Suppressor macrophage (primary cell): ENCODE results near the gene CELSR2.

Source experiments
- DNase-seq, 4 experiments: peaks; one replicate each; pipeline ENCODE4 v3.0.0-alpha.2; 2020 to 2022

Gene CELSR2

DNA sequence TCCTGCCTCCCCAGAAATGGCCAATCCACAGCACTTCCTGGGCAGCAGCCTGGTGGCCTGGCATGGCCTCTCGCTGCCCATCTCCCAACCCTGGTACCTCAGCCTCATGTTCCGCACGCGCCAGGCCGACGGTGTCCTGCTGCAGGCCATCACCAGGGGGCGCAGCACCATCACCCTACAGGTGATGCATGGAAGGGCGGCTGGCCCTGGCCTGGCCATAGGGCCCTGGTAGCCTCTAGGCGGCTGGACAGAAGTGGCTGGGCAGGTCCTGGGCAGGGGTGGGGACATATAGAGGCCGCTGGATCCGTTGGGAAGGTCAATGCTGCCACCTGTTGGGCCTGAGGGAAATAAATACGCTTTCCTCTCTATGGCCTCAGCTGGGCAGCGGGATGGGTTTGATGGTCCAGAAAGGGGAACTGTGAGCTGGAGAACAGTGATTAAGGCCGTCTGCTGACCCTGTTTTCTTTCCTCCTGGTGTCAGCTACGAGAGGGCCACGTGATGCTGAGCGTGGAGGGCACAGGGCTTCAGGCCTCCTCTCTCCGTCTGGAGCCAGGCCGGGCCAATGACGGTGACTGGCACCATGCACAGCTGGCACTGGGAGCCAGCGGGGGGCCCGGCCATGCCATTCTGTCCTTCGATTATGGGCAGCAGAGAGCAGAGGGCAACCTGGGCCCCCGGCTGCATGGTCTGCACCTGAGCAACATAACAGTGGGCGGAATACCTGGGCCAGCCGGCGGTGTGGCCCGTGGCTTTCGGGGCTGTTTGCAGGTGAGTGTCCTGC lies 14.4 kb downstream of the CELSR2 start:
- peak; percentile 88 to 93 (median 90) for DNase-seq

DNA sequence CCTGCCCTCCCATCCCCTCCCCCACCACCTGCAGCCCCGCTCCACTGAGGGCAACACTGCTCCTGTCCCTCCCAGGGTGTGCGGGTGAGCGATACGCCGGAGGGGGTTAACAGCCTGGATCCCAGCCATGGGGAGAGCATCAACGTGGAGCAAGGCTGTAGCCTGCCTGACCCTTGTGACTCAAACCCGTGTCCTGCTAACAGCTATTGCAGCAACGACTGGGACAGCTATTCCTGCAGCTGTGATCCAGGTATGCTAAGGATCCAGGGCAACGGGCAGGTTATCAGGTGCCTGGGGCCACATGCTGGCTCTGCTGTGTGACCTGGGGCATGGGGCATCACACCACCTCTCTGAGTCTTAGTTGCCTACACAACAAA lies 15.0 kb downstream of the CELSR2 start:
- DNase-seq = no peak

DNA sequence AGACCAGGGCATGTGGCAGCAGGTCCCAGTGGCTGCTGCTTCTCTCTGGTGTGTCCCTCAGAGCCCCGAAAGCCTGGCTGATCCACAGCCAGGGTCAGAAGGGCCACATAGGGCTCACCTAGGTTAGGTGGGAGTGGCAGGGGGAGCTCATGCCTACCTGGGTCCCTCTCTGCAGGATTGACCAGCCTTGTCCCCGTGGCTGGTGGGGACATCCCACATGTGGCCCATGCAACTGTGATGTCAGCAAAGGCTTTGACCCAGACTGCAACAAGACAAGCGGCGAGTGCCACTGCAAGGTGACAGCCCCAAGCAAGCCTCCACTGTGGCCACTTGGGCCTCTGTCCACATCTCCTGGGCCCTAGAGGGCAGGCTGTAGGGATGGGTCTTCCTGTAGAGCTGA lies 15.7 kb downstream of the CELSR2 start:
- DNase-seq = no peak

DNA sequence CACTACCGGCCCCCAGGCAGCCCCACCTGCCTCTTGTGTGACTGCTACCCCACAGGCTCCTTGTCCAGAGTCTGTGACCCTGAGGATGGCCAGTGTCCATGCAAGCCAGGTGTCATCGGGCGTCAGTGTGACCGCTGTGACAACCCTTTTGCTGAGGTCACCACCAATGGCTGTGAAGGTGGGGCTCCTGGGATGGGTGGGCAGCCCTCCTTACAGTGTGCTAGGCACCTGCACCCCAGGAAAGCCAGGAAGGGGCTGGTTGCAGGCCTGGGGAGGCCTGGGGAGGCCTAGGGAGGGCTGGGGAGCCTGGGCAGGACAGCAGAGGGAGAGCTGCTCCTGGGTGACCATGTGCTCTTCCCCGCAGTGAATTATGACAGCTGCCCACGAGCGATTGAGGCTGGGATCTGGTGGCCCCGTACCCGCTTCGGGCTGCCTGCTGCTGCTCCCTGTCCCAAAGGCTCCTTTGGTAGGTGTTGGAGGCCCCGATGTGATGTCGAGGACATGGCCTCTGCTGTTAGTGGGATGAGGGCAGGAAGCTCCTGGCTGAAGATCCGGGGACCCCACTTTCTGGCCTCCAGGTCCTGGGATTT lies 16.5 kb downstream of the CELSR2 start:
- no peak for DNase-seq

DNA sequence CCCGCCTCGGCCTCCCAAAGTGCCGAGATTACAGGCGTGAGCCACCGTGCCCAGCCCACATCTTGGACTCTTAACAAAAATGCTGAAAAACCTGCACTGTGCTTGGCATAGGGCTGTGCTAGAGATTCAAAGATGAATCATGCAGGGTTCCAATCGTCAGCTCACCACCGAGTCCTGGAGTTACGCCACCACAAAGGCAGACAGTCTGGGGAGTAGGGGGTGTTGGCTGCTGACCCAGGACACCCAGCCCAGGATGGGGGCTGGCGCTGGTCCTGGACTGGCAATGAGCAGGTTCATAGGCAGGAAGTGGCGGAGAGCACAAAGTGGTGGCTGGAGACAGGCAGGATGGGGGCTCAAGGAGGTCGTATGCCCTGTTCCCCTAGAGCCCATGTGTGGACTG lies 17.6 kb downstream of the CELSR2 start:
- DNase-seq = no peak

DNA sequence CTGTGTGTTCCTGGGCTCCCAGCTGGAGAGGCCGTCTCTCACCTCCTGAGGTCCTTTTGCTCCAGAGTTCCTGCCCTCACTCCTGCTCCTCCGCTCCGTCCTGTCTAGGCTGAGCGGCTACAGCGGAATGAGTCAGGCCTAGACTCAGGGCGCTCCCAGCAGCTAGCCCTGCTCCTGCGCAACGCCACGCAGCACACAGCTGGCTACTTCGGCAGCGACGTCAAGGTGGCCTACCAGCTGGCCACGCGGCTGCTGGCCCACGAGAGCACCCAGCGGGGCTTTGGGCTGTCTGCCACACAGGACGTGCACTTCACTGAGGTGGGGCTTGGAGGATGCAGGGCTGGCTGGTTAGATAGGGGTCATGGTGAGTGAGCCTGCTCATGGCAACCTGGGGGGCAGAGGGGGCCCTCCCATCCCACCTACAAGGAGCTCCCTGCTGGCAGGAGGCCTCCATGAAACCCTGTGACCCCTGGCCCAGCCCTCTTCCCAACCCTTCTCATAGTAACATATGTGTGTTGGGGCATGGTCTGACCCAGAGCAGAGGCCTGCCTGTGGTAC lies 18.5 kb downstream of the CELSR2 start:
- DNase-seq = no peak

DNA sequence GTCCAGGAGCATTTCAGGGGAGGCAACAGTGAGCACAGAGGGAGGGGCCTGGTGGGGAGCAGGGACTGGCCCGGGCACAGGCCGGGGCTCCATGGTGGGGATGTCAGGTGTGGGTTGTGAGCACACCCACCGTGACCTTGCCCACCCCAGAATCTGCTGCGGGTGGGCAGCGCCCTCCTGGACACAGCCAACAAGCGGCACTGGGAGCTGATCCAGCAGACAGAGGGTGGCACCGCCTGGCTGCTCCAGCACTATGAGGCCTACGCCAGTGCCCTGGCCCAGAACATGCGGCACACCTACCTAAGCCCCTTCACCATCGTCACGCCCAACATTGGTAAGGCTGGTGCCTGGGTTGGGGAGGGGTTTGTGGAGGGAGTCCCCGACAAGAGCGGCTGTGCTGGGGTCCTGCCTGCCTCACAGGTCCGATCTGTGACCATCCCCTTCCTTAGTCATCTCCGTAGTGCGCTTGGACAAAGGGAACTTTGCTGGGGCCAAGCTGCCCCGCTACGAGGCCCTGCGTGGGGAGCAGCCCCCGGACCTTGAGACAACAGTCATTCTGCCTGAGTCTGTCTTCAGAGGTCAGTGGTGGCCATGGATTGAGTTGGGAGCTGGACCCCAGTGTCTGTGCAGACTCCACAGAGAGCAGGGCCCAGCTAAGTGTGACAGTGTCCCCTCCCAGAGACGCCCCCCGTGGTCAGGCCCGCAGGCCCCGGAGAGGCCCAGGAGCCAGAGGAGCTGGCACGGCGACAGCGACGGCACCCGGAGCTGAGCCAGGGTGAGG lies 19.3 kb downstream of the CELSR2 start:
- DNase-seq = no peak

DNA sequence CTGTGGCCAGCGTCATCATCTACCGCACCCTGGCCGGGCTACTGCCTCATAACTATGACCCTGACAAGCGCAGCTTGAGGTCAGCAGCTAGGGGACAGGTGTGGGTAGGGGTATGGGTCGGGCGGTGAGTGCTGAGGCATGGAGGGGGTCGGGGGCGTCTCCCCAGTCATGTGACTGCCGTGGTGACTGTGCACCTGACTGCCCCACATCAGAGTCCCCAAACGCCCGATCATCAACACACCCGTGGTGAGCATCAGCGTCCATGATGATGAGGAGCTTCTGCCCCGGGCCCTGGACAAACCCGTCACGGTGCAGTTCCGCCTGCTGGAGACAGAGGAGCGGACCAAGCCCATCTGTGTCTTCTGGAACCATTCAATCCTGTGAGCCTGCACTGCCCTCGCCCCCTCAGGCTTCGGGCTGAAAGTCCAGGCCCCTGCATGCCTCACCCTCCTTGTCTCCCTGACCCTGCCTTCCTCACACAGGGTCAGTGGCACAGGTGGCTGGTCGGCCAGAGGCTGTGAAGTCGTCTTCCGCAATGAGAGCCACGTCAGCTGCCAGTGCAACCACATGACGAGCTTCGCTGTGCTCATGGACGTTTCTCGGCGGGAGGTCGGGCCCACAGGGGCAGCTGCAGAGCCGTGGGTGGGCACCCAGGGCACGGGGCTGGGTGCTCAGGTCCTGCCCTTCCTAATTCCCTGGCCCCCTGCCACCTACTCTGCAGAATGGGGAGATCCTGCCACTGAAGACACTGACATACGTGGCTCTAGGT lies 20.1 kb downstream of the CELSR2 start:
- no peak for DNase-seq

DNA sequence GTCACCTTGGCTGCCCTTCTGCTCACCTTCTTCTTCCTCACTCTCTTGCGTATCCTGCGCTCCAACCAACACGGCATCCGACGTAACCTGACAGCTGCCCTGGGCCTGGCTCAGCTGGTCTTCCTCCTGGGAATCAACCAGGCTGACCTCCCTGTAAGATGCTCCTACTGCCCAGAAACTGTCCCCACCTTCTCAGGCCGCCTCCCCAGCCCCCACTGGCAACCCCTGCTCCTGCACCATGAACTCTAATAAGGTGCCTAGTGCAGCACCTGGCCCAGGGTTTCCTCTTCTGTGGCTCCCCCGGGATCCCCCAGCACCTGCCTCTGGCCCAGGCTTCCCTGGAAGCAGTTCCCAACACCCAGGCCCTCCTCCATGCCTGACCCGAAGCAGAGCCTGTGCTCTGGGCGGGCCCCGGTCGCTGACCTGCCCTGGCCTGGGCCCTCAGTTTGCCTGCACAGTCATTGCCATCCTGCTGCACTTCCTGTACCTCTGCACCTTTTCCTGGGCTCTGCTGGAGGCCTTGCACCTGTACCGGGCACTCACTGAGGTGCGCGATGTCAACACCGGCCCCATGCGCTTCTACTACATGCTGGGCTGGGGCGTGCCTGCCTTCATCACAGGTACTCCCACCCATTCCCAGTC lies 20.8 kb downstream of the CELSR2 start:
- DNase-seq = no peak

DNA sequence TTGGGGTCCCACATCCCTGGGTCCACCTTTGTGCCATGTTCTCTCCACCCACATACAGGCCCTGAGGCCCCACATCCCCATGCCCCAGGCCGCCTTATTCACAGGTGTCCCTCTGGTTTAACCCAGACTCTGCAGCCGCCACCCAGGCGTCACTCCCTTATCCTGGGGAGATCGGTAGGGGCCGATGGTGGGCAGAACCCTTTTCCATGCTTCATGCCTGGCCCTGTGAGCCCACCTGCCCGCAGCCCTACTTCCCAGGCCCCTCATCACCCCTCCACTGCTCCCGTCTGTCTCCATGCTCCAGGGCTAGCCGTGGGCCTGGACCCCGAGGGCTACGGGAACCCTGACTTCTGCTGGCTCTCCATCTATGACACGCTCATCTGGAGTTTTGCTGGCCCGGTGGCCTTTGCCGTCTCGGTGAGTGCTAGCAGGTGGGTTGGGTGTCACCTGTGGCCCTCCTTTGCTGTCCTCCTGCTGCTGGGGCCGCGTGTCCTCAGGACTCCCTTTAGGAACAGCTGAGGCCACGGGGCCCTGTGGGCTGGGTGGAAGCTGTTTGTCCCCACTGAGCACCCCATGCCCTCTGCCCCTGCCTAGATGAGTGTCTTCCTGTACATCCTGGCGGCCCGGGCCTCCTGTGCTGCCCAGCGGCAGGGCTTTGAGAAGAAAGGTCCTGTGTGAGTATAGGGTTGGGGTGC lies 21.4 kb downstream of the CELSR2 start:
- DNase-seq = no peak

DNA sequence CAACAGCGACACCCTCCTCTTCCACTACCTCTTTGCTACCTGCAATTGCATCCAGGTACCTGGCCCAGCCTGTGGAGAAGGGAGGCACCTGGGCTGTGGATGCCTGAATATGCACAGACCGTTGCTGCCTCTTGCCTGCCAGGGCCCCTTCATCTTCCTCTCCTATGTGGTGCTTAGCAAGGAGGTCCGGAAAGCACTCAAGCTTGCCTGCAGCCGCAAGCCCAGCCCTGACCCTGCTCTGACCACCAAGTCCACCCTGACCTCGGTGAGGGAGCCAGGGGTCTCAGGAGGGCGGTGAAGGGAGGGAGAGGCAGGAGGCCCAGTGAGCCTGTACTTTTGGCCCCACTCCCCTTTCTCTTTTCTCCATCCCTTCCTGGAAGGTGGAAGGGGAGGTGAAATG lies 22.1 kb downstream of the CELSR2 start:
- no peak for DNase-seq

DNA sequence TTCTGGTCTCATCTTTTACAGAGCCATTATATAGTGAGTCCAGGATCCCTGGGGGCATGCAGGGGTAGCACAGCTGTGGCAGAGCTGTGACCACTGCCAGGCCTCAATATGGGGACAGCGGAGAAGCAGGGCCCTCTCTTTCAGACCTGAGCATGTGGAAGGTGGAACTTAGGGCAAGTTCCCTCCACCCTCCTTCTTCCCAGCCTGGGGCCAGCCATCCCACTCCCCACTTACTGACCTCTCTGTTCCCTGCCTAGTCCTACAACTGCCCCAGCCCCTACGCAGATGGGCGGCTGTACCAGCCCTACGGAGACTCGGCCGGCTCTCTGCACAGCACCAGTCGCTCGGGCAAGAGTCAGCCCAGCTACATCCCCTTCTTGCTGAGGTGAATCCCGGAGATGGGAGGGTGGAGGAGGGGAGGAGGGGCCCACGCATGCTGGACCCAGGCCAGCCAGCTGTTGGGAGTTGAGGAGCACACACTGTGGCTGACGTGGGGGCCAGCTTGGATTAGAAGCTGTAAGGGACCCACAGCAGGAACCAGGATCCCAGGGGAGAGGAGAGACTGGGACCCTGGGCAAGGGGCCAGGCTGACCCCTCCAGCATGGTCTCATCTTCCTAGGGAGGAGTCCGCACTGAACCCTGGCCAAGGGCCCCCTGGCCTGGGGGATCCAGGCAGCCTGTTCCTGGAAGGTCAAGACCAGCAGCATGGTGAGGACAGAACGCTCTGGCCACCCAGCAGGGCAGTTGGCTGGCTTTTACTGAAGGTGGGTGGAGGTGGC lies 22.9 kb downstream of the CELSR2 start:
- DNase-seq = no peak

DNA sequence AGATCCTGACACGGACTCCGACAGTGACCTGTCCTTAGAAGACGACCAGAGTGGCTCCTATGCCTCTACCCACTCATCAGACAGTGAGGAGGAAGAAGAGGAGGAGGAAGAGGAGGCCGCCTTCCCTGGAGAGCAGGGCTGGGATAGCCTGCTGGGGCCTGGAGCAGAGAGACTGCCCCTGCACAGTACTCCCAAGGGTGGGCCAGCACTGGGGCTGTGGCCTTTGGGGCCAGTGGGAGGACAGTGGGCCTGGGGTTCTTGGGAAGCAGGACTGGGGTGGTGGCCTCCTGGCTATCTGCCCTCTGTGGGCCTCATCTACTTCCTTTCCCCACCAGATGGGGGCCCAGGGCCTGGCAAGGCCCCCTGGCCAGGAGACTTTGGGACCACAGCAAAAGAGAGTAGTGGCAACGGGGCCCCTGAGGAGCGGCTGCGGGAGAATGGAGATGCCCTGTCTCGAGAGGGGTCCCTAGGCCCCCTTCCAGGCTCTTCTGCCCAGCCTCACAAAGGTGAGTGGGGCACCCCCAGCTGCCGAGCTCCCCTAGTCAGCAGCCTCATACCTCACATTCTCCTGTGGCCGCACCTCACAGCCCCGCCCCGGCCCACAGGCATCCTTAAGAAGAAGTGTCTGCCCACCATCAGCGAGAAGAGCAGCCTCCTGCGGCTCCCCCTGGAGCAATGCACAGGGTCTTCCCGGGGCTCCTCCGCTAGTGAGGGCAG lies 23.6 kb downstream of the CELSR2 start:
- DNase-seq = no peak

DNA sequence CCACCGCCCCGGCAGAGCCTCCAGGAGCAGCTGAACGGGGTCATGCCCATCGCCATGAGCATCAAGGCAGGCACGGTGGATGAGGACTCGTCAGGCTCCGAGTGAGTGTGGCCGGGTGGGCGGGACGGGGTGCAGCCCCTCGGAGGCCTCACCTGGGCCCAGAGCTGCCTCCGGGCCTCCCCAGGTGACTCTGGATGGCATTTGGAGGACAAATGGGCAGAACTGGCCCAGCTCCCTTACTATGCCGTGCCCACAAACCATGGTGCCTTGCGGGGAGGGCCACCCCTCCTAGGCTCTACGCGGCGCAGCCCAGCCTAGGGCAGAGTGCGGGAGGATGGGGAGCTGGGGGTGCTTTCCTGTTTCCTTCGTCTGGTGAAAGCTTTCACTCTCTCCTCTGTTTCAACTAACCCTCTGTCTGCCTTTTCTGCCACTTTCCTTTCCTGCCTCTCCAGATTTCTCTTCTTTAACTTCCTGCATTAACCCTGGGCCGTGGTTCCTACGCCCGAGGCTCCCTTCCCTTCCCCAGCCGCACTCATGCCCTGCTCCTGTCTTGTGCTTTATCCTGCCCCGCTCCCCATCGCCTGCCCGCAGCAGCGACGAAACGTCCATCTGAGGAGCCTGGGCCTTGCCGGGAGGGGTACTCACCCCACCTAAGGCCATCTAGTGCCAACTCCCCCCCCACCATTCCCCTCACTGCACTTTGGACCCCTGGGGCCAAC lies 24.4 kb downstream of the CELSR2 start:
- DNase-seq = peak in 1 of 4 experiments; percentile 37

DNA sequence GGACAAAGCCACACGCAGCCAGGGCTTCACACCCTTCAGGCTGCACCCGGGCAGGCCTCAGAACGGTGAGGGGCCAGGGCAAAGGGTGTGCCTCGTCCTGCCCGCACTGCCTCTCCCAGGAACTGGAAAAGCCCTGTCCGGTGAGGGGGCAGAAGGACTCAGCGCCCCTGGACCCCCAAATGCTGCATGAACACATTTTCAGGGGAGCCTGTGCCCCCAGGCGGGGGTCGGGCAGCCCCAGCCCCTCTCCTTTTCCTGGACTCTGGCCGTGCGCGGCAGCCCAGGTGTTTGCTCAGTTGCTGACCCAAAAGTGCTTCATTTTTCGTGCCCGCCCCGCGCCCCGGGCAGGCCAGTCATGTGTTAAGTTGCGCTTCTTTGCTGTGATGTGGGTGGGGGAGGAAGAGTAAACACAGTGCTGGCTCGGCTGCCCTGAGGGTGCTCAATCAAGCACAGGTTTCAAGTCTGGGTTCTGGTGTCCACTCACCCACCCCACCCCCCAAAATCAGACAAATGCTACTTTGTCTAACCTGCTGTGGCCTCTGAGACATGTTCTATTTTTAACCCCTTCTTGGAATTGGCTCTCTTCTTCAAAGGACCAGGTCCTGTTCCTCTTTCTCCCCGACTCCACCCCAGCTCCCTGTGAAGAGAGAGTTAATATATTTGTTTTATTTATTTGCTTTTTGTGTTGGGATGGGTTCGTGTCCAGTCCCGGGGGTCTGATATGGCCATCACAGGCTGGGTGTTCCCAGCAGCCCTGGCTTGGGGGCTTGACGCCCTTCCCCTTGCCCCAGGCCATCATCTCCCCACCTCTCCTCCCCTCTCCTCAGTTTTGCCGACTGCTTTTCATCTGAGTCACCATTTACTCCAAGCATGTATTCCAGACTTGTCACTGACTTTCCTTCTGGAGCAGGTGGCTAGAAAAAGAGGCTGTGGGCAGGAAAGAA lies 25.5 kb downstream of the CELSR2 start:
- DNase-seq = peak in 1 of 4 experiments; percentile 27

DNA sequence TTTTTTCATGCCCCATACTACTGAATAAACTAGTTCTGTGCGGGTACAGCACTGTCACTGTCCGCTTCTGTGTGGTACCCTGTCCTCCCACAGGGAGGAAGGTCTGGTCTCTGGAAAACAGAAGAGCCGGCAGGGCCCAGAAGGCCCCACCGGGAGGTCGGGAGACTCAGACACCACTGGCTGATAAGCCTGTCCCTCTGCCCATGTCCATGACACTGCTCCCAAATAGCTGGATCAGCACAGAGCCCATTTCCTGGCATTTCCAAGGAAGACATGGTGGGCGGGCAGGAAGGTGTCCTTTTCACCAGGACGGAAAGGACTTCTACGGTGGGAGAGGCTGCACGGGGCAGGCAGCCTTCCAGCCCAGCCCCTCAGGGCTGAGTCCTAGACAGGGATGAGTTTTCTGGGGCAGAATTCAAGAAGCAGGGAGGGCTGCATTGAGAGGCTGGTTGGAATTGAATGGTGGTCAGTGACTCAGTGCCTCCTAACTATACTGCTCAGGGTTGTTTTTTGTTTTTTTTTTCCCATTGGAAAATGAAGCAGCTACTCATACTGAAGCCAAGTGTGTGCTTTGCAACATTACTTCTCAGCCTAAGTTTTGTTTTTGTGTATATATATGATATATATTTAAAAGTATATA lies 26.5 kb downstream of the CELSR2 start:
- no peak for DNase-seq

DNA sequence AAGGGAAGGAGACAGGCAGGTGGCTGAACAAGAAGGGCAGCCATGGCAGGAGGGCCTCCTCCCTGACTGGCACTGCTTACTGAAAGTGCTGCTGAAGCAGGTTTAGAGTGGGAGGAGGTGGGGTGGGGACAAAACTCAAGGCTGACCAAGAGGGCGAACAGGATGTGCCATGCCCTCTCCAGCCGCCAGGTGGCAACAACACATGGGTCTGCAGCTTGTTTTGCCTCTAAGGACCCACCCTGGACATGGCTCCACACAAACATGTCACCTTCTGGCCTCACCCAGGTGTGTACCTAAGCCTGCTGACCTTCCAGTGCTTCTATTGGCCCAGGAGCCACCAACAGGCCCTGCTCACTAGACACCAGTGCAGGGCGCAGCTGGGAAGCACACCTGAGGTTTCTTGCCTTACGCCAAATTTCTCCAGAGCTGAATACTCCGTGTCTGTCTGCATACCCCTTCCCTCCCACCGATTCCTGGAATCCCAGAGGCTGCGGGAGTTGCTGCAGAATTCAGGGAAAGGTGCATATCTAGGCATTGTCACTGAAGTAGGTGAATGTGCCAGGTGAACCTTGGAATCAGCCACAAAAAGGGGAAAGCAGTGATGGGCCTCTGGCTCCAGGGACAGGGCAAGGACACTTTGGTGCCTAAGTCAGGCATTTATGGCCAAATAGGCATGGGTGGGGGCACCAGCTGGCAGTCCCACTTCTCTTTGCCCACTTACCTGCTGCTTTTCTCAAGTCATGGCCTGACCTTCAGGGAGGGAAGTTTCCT lies 28.3 kb downstream of the CELSR2 start:
- peak; percentile 83 to 90 (median 86) for DNase-seq
